ENCODE data around the gene ARHGEF6.
A peak's percentile ranks its signal among the peaks of the same experiment; 100 is the strongest.

ARHGEF6 gene

DNA sequence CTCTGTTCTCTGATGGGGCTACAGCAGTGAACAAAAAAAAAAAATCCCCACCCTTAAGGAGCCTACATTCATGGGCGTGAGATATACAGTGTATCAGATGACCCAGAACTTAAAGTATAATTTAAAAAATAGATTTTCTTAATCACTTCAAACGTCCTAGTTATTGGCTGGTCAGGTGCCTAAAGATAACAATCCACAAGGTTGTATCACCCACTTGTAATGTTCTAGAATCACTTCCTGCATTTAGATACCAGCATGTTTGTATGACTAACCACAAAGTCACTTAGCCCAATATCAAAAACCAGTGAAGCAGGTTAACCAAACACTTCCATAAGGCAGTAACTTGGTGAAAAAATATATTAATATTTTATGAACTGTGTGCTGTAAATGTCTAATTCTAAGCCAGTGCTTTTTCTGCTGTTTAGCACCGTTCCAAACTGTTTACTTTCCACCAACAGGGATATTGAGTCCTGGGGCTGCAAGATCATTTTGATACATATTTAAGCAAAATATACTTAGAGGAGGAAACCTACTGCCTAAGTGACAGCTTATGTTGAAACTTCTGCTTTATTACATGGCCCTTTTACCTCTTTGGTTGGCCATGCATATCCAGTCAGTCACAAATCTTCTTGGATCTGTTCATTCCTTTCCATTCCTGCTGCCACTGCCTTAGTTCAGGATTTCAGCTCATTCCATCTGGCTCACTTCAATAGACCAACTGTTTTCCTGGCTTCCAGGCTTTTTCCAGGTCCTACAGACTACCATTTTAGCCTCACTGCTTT lies 89.5 kb downstream of the ARHGEF6 start:
- DNase-seq = no peak

DNA sequence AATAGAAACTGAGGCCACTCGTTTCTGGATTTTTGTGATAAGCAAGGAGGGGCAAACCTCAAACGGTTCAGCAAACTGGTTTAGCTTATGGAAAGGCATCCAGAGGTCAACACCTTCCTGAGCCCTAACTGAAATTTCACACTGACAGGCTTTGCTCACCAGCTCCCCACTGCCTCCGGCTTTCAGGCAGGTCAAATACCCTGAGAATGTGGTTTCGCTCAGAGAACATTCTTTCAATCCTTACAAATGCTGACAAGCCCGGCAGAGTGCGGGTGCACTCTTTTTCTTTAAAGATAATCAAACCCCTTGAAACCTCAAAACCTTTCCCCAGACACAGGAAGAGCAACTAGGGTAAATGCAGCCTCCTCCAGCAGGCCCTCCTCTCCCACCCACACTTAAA lies 91.3 kb downstream of the ARHGEF6 start:
- DNase-seq = no peak

DNA sequence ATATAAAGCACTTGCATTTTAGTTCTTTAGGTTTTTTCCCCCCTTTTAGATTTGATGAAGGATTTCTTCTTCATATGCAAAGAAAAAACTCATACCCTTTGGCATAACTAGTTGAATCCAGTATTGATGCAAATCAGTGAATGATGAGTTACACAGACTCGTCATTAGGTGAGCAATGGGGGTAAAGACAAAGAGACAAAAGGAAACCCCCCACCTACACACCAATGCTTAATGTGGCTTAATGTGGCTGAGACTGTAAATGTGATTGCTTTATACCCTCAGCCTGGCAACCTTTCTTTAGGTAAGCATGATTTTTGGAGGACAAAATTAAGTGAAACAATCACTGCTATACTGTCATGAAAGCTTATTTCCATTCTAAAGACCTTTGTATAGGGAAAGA lies 93.3 kb downstream of the ARHGEF6 start:
- DNase-seq = peak; percentile 19

DNA sequence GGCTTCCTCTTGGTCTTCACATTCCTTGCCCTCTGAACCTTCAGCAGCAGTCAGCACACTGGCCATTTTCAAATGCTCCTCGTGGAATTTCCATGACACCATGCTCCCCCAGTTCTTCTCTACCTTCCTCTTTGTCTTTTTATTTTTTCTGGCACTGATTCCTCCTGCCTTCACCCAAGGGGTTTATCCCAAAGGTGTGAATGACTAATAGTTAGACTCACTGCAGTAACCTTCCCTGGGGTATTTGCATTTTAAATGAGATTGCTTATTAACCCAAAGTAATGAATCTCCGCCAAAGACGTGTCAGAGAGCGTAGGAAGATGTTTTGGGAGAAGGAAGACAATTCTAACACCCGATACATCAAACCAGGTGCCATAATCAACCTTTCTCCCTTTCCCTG lies 96.6 kb downstream of the ARHGEF6 start:
- DNase-seq = no peak

DNA sequence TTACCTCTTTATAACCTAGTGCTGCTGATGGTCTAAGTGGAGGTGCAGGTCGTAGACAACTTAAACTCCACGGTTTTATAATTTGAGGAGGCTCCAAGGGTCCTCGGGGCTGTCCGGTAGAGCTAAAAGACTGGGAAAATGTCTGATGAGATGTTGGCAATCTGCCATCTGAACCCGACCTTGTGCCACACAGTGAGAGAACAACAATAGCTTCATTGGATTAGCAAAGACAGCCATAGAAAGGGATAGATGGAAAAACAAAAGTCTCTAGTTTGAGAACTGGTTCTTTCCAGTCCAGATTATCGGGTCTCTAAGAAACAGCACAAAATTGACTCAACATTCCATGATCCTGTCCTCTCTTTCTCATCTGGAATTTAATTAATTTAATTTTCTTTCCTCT lies 101.2 kb downstream of the ARHGEF6 start:
- DNase-seq = no peak

DNA sequence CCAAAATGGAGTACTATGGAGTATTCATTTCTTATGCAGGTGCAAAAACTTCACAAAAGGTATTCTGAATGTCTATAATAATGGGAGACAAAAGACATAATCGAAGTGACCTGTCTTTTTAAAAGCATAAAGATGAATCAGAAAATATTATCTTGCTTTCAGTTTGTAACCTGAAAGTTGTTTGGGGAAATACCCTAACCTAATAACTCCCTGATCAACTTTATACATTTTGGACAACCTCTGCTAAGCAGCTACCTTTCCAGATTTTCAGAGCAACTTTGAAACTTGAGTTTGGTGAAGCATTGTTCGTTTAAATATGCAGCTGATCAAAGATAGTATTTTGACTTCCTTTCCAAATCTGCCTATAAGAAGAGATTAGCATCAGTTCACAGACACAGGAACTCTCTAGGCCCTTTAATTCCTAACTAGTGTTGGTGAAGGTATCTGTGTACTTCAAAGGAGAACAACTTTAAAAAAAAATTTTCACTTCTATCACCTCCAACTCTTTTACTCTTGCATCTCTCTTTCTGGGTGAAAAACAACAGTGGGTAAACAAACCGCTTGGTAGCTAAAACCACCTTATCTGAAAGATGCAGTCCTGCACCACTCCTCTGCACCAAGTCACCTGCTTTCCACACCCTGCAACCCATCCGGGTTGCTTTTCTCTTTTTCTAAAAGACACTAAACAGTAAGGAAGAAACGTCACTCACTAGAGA lies 106.3 kb downstream of the ARHGEF6 start:
- DNase-seq = no peak

DNA sequence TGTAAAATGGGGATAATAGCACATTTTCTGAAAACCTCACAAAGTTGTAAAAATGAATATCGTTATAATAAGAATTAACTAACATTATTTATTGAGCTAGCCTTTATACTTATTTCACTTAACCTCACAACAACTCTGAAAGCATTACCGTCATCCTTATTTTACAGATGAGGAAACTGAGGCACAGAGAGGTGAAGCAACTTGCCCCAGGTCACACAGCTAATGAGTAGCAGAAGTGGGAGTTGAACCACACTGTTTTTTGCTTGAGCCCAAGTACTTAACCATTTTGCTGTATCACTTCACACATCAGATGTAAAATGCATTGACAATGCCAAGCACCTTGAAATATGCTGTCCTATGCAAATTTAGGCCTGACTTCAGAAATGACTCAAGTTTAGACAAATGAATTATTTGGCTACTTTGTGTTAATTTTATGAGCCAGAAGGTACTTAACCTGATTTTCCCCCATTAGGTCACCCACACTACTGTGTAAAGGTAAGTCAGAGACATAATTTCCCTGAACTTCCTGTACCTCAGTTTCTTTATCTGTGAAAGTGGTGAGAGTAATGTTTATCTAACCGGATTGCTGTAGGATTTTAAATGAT lies 109.6 kb downstream of the ARHGEF6 start:
- no peak for DNase-seq

DNA sequence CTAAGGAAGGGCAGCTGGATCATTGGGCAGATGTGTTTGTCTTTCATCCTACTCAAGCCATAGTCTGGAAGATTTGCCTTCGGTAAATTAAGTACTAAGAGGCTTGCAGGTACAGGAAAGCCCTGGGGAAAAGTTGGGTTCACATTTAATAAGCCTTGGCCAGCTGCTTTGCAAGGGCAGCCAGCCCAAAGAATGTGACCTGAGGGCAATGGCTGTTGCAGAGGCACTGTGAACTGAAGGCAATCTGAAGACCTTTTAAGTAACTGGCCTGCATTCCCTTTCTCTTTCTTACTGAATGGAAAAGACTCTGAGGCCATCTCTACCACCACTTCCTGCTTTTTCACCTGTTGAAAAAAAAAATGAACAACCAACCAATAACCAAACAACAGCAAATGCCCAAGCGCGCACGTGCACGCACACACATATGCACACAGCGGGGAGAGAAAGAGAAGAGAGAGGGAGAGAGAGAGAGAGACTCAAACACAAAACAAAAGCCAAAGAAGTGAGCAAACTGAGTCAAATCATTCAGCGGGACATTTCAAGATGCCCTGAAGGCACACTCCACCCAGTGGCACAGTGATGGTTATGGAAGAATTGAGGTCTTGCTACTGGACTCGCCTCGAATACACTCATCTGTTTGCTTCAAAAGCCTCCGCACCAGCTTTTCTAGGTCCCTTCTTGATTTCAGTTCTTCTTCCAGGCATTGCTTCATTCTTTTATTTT lies 113.1 kb downstream of the ARHGEF6 start:
- peak; percentile 27 for DNase-seq

DNA sequence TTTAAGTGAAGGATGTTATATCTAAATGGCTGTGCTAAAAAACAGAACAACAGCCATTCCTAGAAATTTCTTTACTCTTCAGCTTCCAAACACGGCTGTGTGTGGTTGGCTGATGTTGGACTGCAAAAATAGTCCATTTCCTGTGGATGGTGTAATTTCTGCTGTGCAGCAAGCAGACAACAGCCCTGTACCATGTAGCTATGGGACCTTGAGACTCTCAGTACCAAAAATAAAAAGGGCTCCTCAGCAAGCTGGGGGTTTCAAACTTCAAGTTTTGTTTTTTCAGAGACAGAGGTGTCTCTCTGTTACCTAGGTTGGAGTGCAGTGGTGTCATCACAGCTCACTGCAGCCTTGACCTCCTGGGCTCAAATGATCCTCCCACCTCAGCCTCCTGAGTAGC lies 114.6 kb downstream of the ARHGEF6 start:
- DNase-seq = no peak

DNA sequence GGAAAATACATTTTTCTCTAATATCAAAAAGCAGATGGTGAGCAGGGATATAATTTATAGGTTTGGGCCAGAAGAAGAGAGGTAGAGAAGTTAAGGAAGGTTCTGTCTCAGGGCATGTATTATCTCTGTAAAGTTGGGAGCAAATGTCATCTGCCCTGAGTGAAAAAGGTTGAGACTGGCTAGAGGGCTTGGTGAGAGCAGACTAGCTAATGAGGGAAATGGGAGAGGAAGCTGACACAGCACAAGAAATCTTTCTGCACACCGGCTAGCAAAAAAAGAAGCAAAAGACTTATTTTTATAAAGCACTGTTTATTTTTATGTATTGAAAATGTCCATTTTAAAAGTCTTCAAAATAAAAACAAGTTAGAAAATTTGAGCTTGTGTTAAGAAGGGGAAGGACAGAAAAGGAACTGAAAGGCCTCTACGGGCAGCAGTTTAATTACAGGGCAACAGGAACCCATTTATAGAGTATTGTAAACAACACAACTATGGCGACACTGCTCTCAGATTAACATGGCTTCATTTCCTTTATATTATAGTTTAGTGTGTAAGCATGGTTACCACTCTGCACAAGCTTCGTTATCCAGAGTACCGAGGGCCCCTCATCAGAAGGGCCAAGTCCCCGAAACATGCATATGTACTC lies 115.4 kb downstream of the ARHGEF6 start:
- DNase-seq = no peak

DNA sequence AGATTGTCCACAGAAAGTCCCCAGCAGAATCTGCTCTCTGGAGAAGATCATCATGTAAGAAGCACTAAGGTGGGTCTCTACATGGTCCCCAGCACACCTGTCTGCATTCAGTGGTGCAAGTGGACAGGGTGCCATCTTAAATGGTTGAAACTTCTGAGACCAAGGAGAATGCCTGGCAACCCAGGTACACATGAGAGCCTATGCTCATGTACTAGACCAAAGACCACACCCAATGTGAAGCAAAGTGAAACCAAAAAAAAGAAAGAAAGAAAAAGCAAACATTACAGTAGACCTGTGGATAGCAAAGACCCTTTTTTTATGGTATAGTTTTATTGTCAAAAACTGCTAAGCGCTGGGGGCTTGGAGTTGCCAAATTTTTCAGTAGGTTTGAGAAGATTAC lies 117.8 kb downstream of the ARHGEF6 start:
- no peak for DNase-seq

DNA sequence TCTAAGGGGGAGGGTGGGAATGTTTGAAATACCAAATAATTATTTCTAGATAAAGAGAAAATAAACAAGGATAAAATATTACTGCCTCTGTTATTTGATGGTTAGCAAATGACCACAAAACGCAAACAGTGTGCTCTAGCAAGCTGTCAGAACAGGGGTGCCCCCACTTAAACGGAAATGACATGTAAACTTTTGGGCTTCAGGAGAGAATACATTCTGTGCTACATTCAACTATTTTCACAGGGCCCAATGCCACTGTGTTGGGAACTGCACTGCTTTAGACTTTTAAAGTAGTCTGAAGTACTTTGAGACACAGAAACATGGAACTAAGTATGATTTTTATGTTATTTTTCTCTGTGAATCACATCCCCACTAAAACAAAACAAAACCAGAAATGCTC lies 118.6 kb downstream of the ARHGEF6 start:
- DNase-seq = no peak

DNA sequence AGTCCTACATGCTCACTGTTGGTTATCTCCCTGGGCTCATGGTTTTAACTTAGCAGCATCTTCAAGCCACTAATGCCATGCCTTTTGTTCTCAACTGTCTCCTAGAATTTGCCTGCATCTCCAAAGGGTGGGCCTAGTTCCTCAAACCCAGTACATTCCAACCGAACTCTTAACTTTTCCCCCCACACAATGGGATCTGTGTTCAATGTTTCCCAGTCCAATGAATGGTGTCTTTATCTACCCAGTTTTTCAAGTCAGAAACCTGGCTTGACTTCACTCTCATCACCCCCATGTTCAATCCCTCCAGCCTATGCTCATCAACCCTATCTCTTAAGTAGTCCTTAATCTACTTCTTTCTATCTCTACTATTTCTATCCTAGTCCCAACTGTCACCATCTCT lies 119.8 kb downstream of the ARHGEF6 start:
- DNase-seq = no peak

DNA sequence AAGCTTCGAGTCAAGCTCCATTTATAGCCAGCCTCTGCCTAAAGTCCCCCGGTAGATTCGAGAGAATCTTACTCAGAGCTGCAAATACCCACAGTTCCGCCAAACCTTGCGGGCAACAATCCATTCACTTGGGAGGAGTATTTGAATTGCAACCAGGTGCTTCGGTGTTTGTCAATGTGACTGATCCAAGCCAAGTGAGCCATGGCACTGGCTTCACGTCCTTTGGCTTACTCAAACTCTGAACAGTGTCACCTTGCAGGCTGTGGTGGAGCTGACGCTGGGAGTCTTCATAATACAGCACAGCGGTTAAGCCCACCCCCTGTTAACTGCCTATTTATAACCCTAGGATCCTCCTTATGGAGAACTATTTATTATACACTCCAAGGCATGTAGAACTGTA lies 121.6 kb downstream of the ARHGEF6 start:
- DNase-seq = peak; percentile 57

DNA sequence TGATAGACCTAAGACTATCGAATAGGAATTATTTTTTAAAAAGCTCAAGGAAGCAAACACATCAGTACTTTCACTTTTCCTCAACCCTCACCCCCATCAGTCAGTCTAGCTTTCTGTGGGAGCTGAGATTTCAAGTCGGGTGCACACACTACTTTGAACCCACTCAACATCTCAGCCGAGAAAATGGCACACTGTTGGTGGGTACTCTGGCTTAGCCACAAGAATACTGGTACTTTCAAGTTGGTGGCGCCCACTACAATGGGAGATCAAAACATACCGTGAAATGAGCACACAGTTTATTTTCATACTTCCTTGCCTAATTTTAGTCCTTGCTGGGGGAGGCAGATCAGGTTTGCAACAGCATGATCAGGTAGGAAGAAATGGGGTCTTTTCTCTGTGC lies 122.6 kb downstream of the ARHGEF6 start:
- no peak for DNase-seq

DNA sequence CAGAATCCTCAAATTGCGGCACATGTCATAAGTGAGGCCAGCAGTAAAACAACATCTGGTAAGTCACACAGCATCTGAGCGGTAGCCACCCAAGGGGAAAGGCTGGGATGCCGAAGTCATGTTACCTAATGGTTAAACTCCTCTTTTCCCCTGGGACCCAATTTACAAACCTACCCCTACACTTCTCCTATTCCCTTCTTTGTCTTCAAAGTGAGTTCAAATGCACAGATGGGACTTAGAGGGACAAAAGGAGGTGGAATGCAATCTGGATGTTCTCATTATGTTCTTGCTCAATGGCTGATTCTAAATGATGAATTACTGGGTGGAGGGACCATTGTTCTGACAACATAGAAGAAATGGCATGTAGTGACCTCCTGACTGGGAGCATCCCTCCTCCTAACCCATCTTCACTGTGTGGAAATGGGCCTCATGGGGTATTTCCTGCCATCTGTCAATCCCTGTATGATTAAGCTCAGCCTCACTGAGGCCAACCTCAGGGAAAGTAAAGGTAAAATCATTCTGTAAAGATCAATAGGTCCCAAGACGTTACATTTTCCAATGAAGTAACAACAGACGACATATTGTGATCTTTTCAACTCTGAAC lies 124.3 kb downstream of the ARHGEF6 start:
- DNase-seq = no peak

DNA sequence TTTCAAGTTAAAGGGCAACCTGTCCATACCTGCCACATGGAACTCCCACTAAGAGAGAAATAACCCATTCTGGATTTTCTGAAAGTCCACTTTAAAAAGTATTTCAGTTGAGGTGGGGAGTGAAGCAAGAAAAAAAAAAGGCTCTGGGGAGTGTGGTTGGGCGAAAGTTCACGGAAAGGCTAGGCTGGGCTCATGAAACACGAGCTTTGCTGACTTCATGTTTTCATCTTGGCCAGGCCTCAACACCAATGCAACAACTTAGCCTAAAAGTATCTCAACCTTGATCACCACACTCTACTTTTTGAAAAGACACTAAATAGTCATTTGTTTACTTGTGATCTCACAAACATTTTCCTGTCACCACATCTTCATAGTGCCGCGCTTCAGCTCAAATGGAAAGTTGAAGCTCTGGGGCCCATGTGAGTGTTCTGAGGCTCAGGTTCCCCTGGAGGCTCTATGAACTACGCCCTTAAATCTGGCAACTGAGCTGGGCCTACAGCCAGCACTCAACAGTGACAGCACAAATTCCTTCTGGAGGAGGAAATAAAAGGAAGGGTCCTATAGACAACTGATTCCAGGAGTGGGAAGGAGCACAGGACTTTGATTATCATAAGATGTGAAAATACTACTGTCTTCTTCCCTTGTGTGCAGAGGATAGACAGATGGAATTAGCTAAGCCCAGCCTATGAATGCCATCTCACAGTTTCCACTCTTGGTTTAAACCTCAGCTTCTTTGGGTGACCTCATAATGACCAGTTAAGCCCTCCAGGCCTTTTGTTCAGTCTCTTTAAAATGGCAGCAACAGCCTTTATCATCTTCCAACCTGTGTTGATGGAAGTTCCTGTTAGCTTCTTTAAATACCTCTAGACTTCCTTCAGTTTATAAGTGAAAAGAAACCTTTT lies 127.7 kb downstream of the ARHGEF6 start:
- peak; percentile 61 for DNase-seq

DNA sequence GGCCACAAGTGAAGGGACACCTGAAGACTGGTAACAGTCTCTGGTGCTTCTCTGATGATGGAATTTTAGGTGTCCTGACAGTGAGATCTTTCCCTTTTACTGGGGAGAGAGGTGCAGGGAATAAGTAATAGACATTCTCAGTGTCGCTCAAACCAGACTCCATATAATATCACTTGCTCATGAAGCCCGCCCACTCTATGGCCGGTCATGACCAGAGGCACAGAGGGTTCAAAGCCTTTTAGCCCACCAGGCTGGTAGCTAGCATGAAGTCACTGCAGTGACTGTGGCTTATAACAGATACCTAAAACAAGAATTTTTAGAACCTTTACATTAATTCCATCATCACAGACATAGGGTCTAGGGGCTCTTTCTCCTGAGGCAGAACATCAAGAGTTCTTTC lies 129.9 kb downstream of the ARHGEF6 start:
- DNase-seq = no peak

DNA sequence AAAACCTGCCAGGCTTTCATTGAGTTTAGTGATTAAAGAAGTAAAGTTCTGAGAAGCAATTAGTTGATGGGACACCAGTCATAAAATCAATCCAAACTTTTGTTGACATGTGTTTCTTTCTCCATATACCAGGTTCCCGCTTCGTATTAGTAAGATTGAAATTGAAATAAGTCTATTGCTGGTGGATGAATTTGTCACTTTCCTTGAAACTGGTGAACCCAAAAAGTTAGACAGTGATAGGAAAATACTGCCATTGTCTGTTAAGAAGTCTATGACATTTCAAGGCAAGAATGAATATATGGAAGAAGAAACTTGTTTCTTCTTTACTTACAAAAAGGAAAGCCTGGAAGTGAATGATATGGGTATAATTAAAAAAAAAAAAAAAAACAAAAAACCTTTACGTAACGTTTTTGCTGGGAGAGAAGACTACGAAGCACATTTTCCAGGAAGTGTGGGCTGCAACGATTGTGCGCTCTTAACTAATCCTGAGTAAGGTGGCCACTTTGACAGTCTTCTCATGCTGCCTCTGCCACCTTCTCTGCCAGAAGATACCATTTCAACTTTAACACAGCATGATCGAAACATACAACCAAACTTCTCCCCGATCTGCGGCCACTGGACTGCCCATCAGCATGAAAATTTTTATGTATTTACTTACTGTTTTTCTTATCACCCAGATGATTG lies 132.9 kb downstream of the ARHGEF6 start, which contains the start of gene CD40LG:
TSS of gene CD40LG (plus strand) at position 482 of the 684 bp plus-strand sequence. CDS start at position 573, 91 bp downstream.
- DNase-seq = peak; percentile 63

DNA sequence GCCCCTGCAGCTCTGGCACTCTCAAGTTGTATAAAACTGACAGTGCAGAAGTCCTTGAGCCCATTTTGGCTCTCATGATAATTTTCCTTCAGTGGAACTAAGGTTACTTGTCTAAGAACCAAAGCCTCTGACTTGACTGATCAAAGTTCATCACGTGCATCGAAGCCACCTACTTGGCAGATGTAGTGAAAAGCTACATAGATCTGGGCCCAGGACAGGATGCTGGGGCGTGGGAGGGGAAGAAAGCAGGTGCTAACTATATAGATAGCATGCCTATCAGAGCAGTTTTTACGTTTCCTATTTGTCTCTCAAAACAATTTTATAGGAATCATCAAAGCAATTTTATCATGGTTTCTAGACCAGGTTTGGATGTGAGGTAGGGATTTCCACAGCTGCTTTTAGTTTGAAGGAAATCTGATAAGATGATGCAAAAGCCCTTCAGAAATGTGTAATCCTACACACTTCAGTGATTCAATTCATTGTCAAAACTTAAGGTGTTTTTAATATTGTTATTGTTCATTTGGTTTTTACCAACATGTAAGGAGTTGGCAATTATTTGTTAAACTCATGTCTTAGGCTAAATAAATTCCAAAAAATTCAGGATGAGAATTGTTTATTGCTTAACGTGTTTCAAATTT lies 134.0 kb downstream of the ARHGEF6 start:
- peak; percentile 75 for DNase-seq

Measured in stimulated activated CD4-positive, alpha-beta T cell treated with anti-CD3 and anti-CD28 coated beads, Interleukin-1b, Interleukin-23, amount 100 ng/mL, for 48 hours (primary cell).